H9 (cell line): ENCODE measurements around the gene C1QL4. TPM values are rescaled to one million over a fixed set of nuclear protein-coding genes. Genes with fewer than 3 reads are reported as not detected.

Experiments used
- DNase-seq: peaks from one replicate; pipeline ENCODE4 v3.0.0-alpha.2; 2017
- H2AFZ ChIP-seq: one replicate; pipeline ENCODE4 v1.6.1; 2013; ENCODE audit warnings: mild to moderate bottlenecking, low read length, control low read depth, moderate library complexity
- H2AK5ac ChIP-seq: 2 replicates; pipeline ENCODE4 v1.6.1; 2013; ENCODE audit warnings: low read length, control low read depth, mixed read lengths; ENCODE audit not compliant: insufficient read length
- H2BK120ac ChIP-seq: one replicate; pipeline ENCODE4 v1.6.1; 2013; ENCODE audit warnings: low read depth, mild to moderate bottlenecking, low read length, control low read depth, inconsistent platforms; ENCODE audit not compliant: poor library complexity, severe bottlenecking
- H2BK12ac ChIP-seq: 2 replicates; pipeline ENCODE4 v1.6.1; 2013; ENCODE audit warnings: low read length, control low read depth, mixed read lengths, low read depth; ENCODE audit not compliant: insufficient read length
- H2BK15ac ChIP-seq: 2 replicates; pipeline ENCODE4 v1.6.1; 2013; ENCODE audit warnings: low read depth, low read length, control low read depth
- H2BK20ac ChIP-seq: one replicate; pipeline ENCODE4 v1.6.1; 2013; ENCODE audit warnings: low read depth, mild to moderate bottlenecking, low read length, control low read depth, inconsistent platforms; ENCODE audit not compliant: poor library complexity, severe bottlenecking
- H2BK5ac ChIP-seq: 2 replicates; pipeline ENCODE4 v1.6.1; 2013; ENCODE audit warnings: low read length, control low read depth, mixed read lengths; ENCODE audit not compliant: insufficient read length
- H3K14ac ChIP-seq: 2 replicates; pipeline ENCODE4 v1.6.1; 2013; ENCODE audit warnings: low read length, control low read depth; ENCODE audit not compliant: insufficient read depth
- H3K18ac ChIP-seq: 2 replicates; pipeline ENCODE4 v1.6.1; 2013; ENCODE audit warnings: low read depth, mild to moderate bottlenecking, mixed read lengths, low read length, control low read depth; ENCODE audit not compliant: insufficient read length
- H3K23ac ChIP-seq: 2 replicates; pipeline ENCODE4 v1.6.1; 2013; ENCODE audit warnings: low read length, control low read depth, mixed read lengths, low read depth; ENCODE audit not compliant: insufficient read length
- H3K23me2 ChIP-seq: 2 replicates; pipeline ENCODE4 v1.6.1; 2013; ENCODE audit warnings: low read depth, mild to moderate bottlenecking, mixed read lengths, low read length, control low read depth; ENCODE audit not compliant: insufficient read length, poor library complexity, severe bottlenecking
- H3K27ac ChIP-seq: 2 replicates; pipeline ENCODE4 v1.5.1; 2013; ENCODE audit warnings: low read length, control low read depth, mixed read lengths, low read depth; ENCODE audit not compliant: insufficient read length
- H3K27me3 ChIP-seq: 2 replicates; pipeline ENCODE4 v1.6.1; 2013; ENCODE audit warnings: low read length, control low read depth, inconsistent platforms; ENCODE audit not compliant: insufficient read depth
- H3K4ac ChIP-seq: 2 replicates; pipeline ENCODE4 v1.6.1; 2013; ENCODE audit warnings: low read depth, mild to moderate bottlenecking, control low read depth, inconsistent platforms, low read length, moderate library complexity
- H3K4me1 ChIP-seq: 2 replicates; pipeline ENCODE4 v1.6.1; 2013; ENCODE audit warnings: low read length, control low read depth, inconsistent platforms; ENCODE audit not compliant: insufficient read depth
- H3K4me2 ChIP-seq: 2 replicates; pipeline ENCODE4 v1.6.1; 2013; ENCODE audit warnings: low read length, control low read depth, mixed read lengths; ENCODE audit not compliant: insufficient read length, insufficient read depth
- H3K56ac ChIP-seq: 2 replicates; pipeline ENCODE4 v1.6.1; 2013; ENCODE audit warnings: low read depth, mild to moderate bottlenecking, mixed read lengths, low read length, control low read depth; ENCODE audit not compliant: insufficient read length
- H3K79me1 ChIP-seq: 2 replicates; pipeline ENCODE4 v1.6.1; 2013; ENCODE audit warnings: low read depth, mild to moderate bottlenecking, moderate library complexity, low read length, control low read depth, inconsistent platforms; ENCODE audit not compliant: insufficient read depth, poor library complexity, severe bottlenecking
- H3K79me2 ChIP-seq: 2 replicates; pipeline ENCODE4 v1.6.1; 2013; ENCODE audit warnings: low read length, control low read depth, inconsistent platforms; ENCODE audit not compliant: insufficient read depth
- H3K9ac ChIP-seq: 2 replicates; pipeline ENCODE4 v1.6.1; 2013; ENCODE audit warnings: low read length, control low read depth, mixed read lengths; ENCODE audit not compliant: insufficient read length; ENCODE audit errors: extremely low read depth
- H3K9me3 ChIP-seq: one replicate; pipeline ENCODE4 v1.6.1; 2013; ENCODE audit warnings: low read depth, low read length, inconsistent platforms; ENCODE audit not compliant: control insufficient read depth
- H3T11ph ChIP-seq: one replicate; pipeline ENCODE4 v1.6.1; 2013; ENCODE audit warnings: mild to moderate bottlenecking, low read length, control low read depth, inconsistent platforms
- H4K20me1 ChIP-seq: one replicate; pipeline ENCODE4 v1.6.1; 2013; ENCODE audit not compliant: control insufficient read depth, insufficient read length, insufficient read depth
- H4K5ac ChIP-seq: 2 replicates; pipeline ENCODE4 v1.6.1; 2013; ENCODE audit warnings: low read depth, mild to moderate bottlenecking, mixed read lengths, low read length, control low read depth; ENCODE audit not compliant: insufficient read length
- H4K8ac ChIP-seq: replicated peaks from 2 replicates; pipeline ENCODE4 v1.6.1; 2013; ENCODE audit warnings: low read length, control low read depth, mixed read lengths, low read depth; ENCODE audit not compliant: insufficient read length
- H4K91ac ChIP-seq: 2 replicates; pipeline ENCODE4 v1.6.1; 2013; ENCODE audit warnings: low read depth, mild to moderate bottlenecking, moderate library complexity, mixed read lengths, low read length, control low read depth; ENCODE audit not compliant: insufficient read length
- H3K27ac Mint-ChIP-seq, 3 experiments: 2 replicates in 2 of 3; 3 replicates in 1 of 3; pipeline ENCODE4 v1.8.0; 2020 to 2021; ENCODE audit warnings: mixed read lengths in 3 of 3, mild to moderate bottlenecking in 1 of 3, moderate library complexity in 1 of 3
- H3K27me3 Mint-ChIP-seq: 2 replicates; pipeline ENCODE4 v1.8.0; 2021; ENCODE audit warnings: low read depth, mild to moderate bottlenecking, moderate library complexity, mixed read lengths
- H3K36me3 Mint-ChIP-seq, 3 experiments: 2 replicates in 2 of 3; 3 replicates in 1 of 3; pipeline ENCODE4 v1.8.0; 2020 to 2021; ENCODE audit warnings: low read depth in 3 of 3, mixed read lengths in 3 of 3; ENCODE audit not compliant: insufficient read depth in 1 of 3
- H3K4me1 Mint-ChIP-seq, 2 experiments: 2 replicates each; pipeline ENCODE4 v1.8.0; 2020; ENCODE audit warnings: mixed read lengths in 2 of 2
- H3K4me3 Mint-ChIP-seq, 2 experiments: 2 replicates in 1 of 2; 3 replicates in 1 of 2; pipeline ENCODE4 v1.8.0; 2020 to 2021; ENCODE audit warnings: mild to moderate bottlenecking in 2 of 2, mixed read lengths in 2 of 2, moderate library complexity in 1 of 2
- H3K9me3 Mint-ChIP-seq, 2 experiments: 2 replicates in 1 of 2; 3 replicates in 1 of 2; pipeline ENCODE4 v1.8.0; 2020; ENCODE audit warnings: mild to moderate bottlenecking in 2 of 2, mixed read lengths in 2 of 2, moderate library complexity in 1 of 2
- WGBS: extraction: QIAGEN DNeasy Blood & Tissue Kit; methylation state at CpG from one replicate; pipeline ENCODE4 v1.1.7; 2013; ENCODE audit warnings: missing lambda C conversion rate, low lambda C conversion rate, mixed read lengths; ENCODE audit not compliant: insufficient read length; ENCODE audit errors: extremely low coverage; 5-methylcytosine and 5-hydroxymethylcytosine counted together
- total RNA-seq: library from RNA; stranded (reverse); gene quantifications from 2 replicates; pipeline ENCODE4 v1.2.1, GENCODE V29; 2021
- TF ChIP-seq, protein P1 (sequence below): fragments of 200-600 bp; sonication (generic); conservative IDR thresholded peaks from 3 replicates; pipeline ENCODE4 v1.8.0; 2021; ENCODE audit warnings: antibody characterized with exemption, mild to moderate bottlenecking

The C1QL4 gene
- total RNA-seq, 1 experiment from 2014 or later, result 1.9 TPM

DNA sequence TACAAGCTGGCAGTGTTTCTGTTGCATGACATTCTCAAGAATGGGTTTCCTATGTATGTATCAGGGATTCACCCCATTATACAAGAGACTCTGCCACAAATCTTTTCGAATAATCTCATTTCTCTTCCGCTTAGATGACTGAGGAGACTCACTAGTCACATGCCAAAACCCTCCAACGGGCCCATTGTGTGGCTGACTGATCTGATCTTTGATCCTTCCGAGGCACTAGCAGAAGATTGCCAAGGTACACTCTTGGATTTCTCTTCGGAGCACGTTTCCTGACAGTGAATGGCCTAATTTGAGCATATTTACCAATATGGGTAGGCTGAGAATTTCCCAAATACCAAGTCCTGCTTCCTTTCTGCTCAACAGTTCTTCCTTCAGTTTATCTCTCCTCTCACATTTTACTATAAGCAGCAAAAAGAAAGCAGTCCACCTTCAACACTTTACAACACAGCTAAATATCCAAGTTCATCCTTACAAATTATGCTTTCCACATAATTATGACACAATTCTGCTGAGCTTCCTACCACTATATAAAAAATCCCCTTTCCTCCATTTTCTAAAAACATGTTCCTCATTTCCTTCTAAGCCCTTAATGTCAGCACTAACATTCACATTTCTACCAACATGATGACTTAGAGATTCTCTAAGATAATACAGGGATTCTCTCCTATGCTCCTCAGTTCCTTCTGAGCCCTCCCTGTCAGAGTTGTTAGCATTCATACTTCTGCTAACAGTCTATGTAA is 31.1 kb downstream of the C1QL4 start:
- no peak overlapping the region for H2BK15ac ChIP-seq
- no peaks in the 10 kb centered on the region for H3K79me2 ChIP-seq
- H3K4me3 Mint-ChIP-seq, result no peak overlapping the region
- H3K9me3 ChIP-seq, result no peaks in the 10 kb centered on the region
- no peak overlapping the region for H4K8ac ChIP-seq
- no peaks in the 10 kb centered on the region for H3K79me1 ChIP-seq
- H4K5ac ChIP-seq, result no peak overlapping the region
- no peak overlapping the region for H2AK5ac ChIP-seq
- H2BK5ac ChIP-seq, result no peak overlapping the region
- H3K27me3 Mint-ChIP-seq, result peaks cover 48% of the 10 kb centered on the region
- H3K27me3 ChIP-seq, result 0 out of 2 replicates have a peak, but pooled peaks cover 3% of the 10 kb centered on the region
- H3K4me2 ChIP-seq, result no peak overlapping the region
- H3K14ac ChIP-seq, result no peak overlapping the region
- no peak overlapping the region for H3T11ph ChIP-seq
- no peak overlapping the region for H3K9ac ChIP-seq
- TF ChIP-seq, protein P1, sequence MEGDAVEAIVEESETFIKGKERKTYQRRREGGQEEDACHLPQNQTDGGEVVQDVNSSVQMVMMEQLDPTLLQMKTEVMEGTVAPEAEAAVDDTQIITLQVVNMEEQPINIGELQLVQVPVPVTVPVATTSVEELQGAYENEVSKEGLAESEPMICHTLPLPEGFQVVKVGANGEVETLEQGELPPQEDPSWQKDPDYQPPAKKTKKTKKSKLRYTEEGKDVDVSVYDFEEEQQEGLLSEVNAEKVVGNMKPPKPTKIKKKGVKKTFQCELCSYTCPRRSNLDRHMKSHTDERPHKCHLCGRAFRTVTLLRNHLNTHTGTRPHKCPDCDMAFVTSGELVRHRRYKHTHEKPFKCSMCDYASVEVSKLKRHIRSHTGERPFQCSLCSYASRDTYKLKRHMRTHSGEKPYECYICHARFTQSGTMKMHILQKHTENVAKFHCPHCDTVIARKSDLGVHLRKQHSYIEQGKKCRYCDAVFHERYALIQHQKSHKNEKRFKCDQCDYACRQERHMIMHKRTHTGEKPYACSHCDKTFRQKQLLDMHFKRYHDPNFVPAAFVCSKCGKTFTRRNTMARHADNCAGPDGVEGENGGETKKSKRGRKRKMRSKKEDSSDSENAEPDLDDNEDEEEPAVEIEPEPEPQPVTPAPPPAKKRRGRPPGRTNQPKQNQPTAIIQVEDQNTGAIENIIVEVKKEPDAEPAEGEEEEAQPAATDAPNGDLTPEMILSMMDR, result no peak
- H3K18ac ChIP-seq, result no peak overlapping the region
- H3K23ac ChIP-seq, result no peak overlapping the region
- no peak overlapping the region for H3K4ac ChIP-seq
- H3K23me2 ChIP-seq, result no peaks in the 10 kb centered on the region
- no peak overlapping the region for H3K56ac ChIP-seq
- no CpG with 5 or more reads among the region's 6 CpGs for WGBS
- H3K4me1 ChIP-seq, result no peaks in the 10 kb centered on the region
- H2BK12ac ChIP-seq, result no peak overlapping the region
- H3K27ac ChIP-seq, result no peak overlapping the region
- no peaks in the 10 kb centered on the region; a peak in 1 of 7 replicates for H3K36me3 Mint-ChIP-seq
- H2BK20ac ChIP-seq, result no peak overlapping the region
- H4K91ac ChIP-seq, result no peak overlapping the region
- H3K9me3 Mint-ChIP-seq, result no peaks in the 10 kb centered on the region
- no peak overlapping the region for H3K27ac Mint-ChIP-seq
- no peak overlapping the region for H2BK120ac ChIP-seq
- DNase-seq, result no peak
- no peaks in the 10 kb centered on the region for H3K4me1 Mint-ChIP-seq
- H2AFZ ChIP-seq, result no peak overlapping the region
- H4K20me1 ChIP-seq, result no peaks in the 10 kb centered on the region
